ENCODE data around the gene CPTP.
"Not testable (repeated sequence)": the region's sequence is repeated elsewhere in the genome, so short reads cannot be mapped to it uniquely, and the experiment has no call there.

The CPTP gene

GRCh38 chr1:1352786-1353388 lies 28.3 kb downstream of the CPTP start:
- no peak for DNase-seq

- no peak for DNase-seq
These were observed 29.0 kb downstream of the CPTP start for GRCh38 chr1:1353389-1354151.

- no peak for DNase-seq
These were observed 30.0 kb downstream of the CPTP start for GRCh38 chr1:1354271-1355247.

- DNase-seq: peak; percentile 47
These were observed 30.8 kb downstream of the CPTP start for GRCh38 chr1:1355416-1355815.

GRCh38 chr1:1356166-1356795 lies 31.7 kb downstream of the CPTP start:
- DNase-seq: no peak

GRCh38 chr1:1356796-1357401 lies 32.3 kb downstream of the CPTP start:
- DNase-seq: no peak

GRCh38 chr1:1357871-1358432 lies 33.4 kb downstream of the CPTP start:
- no peak for DNase-seq

GRCh38 chr1:1358433-1359271 lies 34.0 kb downstream of the CPTP start, which contains the start of gene MXRA8:
MXRA8 (minus strand) TSS chr1:1358555; CDS start chr1:1358504, 51 bp downstream.
- peak; percentile 92 for DNase-seq

- peak; percentile 81 for DNase-seq
These were observed 34.7 kb downstream of the CPTP start for GRCh38 chr1:1359308-1359663.

GRCh38 chr1:1359664-1360468 lies 35.3 kb downstream of the CPTP start:
- peak; percentile 85 for DNase-seq

- peak; percentile 95 for DNase-seq
These were observed 36.0 kb downstream of the CPTP start for GRCh38 chr1:1360506-1361169.

GRCh38 chr1:1361233-1361981 lies 36.8 kb downstream of the CPTP start:
- no peak for DNase-seq

- peak; percentile 88 for DNase-seq
These were observed 37.4 kb downstream of the CPTP start for GRCh38 chr1:1361982-1362423.

GRCh38 chr1:1364266-1364665 lies 39.7 kb downstream of the CPTP start:
- DNase-seq: no peak

- DNase-seq: no peak
These were observed 41.5 kb downstream of the CPTP start for GRCh38 chr1:1365875-1366698.

- no peak for DNase-seq
These were observed 42.1 kb downstream of the CPTP start for GRCh38 chr1:1366699-1367066.

- DNase-seq: no peak
These were observed 42.7 kb downstream of the CPTP start for GRCh38 chr1:1367315-1367714.

- not testable (repeated sequence) for DNase-seq
These were observed 45.5 kb downstream of the CPTP start for GRCh38 chr1:1370094-1370493.
